GM21423 (cell line): ENCODE data around the gene TBX6.

Source experiments
- ATAC-seq: cut with Tn5 transposase; IDR thresholded peaks from one replicate; pipeline ENCODE4 v1.9.1; 2021; ENCODE audit warnings: mild to moderate bottlenecking, moderate library complexity; ENCODE audit not compliant: unreplicated experiment

The TBX6 gene

DNA sequence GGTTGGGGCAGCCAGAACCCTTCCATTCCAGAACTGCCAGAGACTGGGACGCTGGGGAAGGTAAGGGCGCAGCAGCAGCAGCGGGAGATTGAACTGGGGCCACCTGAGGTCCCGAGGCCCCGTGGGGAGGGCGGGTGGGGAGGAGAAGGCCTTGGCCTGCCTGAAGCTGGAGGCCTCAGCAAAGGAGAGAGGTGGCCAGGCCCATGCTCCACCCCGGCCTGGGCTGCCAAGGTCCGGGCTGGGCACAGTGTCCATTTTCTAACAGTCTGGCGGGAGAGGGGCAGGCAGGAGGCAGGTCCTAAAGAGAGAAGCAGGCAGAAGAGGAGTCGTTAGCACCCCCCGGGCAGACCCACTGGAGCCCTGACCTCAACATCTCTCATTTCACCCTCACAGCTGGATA, 22.7 kb upstream of the TBX6 start:
- ATAC-seq: no peak

DNA sequence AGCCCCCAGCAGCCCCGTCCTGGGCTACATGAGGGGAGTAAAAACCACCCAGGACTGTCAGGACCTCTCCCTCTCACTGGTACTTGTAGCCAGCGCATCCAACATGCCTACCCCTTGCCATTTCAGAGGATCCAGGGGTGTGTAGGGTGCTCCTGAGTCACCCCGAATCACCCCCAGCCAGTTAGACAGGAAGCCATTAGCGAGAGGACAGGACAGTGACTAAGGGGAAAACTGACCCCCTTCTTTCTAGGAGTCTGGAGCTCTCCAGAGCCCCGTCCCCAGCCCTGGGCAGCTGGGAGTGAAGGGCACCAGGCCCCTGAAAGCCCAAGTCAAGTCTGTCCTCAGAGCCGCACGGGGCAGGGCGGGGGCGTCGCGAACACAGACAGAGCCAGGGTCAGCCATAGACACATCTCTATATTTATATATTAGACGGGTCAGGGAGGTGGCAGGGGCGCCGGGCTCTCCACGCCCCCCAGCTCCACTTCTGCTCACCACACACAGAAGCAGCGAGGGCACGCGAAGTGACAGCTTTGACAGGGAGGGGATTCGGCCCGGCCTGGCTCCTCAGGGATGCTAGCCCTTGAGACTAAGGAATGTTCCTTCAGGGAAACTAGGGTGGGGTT, 22.1 kb upstream of the TBX6 start:
- no peak for ATAC-seq

DNA sequence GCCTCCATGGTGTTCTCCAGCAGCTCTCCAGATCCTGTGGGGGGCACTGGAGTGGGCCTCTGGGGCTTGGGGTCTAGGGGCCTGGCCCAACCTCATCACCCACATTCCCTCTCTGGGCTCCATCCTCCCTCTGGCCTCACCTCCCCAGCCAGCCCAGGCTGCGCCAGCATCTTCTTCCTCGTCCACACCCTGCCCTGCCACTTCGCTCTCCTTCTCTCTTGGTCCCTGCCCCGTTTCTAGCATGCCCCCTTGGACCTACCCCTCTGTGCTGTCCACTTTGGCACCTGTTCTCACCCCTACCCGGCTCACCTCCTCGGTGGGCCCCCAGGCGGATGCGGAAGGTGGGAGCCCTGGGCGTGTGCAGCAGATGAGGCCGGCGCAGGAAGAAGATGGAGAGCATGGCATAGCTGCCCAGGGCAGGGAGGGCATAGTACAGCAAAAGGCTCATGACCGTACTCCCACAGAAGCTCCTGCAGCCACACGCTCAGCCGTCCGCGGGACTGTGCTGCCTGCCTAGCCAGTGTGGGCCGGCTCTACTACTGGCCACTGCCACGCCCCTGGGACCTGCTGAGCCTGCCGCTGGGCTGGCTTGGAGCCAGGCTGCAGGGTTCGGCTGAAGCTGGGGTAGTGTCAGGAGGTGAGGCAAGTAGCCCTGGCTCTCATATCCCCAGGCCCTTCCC, 21.4 kb upstream of the TBX6 start, which contains the start of gene GDPD3:
Gene GDPD3, minus strand, starts transcription at position 507 of the 680 bp plus-strand sequence. Its CDS starts 59 bp downstream, at position 448.
- ATAC-seq: no peak

DNA sequence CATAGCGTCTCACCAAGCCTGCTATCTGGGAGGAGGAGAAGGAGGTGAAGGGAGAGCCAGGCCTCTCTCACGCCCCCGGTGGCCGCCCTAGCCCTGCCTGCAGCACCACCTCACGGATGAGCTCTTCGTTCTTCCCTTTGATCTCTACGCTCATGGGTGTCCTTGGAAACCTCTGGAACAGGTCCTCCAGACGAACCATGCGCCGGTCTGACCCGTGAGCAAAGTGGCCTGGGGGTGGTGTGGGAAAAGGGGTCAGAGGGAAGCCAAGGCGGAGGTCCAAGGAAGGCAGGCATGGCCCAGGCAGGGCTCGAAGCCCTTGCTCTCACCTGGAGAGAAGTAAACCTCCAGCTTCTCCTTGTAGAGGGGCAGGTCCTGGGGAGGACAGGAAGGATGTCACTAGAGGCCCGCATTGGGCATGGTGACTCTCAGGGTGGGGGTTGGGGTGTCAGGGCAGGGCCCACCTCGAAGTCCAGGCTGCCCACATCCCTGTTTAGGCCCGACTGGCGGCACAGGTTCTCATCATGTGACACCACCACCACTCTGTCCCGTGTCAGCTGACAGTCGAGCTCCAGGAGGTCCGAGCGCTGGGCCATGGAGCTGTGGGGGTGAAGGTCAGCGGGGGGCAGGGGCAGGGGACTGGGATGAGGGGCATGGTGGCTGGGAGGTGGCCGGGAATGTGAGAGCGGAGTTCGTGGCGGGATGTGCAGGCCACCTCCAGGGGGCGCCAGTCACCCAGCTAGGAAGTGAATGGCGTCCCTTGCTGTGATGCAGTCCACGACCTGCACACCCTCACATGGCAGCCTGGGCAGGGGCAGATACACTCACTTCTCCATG, 20.7 kb upstream of the TBX6 start:
- ATAC-seq: no peak

DNA sequence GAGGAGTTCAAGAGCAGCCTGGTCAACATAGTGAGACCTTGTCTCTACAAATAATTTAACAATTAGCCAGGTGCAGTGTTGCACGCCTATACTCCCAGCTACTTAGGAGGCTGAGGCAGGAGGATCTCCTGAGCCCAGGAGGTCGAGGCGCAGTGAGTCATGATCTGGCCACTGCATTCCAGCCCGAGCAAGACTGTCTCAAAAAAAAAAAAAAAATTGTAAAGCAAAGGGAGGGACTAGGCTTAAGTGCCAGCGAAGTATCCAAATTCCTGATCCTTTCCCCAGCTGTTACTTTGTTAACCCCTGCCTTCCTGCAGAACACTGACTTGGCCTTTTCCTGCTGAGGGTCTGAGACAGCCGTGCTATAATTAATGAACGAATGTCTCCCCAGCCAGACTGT, 18.9 kb upstream of the TBX6 start:
- no peak for ATAC-seq

DNA sequence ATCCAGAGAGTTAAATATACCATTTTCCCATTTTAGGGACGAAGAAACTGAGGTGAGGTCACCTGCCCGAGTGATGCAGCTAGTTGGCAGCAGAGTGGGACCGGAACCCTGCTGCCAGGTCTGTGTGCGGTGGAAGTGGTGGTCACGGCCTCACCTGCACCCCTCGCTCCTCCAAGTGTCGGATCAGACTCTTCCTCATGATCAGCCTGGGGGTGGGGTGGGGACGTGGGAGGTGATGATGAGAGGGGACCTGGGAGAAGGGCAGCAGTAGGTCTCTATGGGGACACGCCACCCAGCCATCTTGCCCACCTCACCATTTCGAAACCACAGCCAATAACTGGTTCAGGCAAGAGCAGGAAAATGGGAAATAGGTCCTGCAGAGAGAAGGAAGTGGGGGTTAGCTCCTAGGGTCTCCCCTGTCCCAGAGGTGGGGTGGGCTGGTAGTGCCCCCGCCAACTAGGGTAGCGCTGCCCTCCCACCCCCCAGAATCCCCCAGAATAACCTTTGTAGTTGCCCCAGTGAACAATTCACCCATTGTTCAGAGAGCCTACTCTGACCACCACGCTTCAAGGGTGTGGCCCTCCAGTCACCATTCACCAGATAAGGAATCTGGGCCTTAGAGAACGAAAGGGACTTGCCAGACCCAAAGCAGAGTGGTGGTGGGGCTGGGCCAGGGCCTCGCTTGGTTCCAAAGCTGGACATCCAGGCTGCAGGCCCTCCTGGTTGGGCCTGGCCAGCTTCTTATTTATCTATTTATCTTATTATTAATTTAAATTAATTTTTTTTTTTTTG, 16.5 kb upstream of the TBX6 start:
- no peak for ATAC-seq

DNA sequence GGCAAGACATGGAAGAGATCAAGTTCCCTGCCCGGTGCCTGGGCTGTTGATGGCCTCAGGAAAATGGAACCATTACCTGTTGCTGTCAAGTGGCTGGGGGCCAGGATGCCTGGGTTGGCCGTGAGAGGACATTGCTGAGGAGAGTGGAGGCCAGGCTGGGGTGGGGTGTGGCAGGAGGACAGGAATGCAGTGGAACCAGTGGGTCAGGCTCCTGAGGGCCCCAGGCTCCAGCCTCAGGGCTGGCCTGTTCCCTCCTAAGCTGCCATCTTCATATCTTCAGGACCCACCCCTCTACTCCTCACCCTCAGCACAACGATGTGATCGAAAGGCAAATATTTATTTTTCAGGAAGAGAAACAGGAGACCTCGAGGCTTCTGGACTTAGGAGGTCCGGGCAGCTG, 12.8 kb upstream of the TBX6 start:
- ATAC-seq: no peak

DNA sequence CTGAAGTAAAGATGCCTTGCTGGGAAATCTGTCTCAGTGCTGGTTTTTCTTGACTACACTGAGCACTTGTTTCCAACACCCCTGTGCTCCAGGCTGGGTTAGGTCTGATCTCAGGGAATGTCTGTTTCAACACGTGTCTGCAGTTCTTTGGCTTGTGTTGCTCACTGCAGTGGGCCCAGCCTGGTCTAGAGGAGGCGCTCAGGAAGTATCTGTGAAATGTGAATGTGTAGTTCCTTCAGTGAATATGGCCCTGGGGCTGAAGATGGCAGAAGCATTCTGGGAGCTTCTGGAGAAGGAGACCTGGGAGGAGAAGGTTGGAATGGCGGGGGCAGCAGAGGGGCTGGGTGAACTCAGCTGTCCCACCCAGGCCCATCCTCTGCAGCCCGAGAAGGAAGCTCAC, 12.4 kb upstream of the TBX6 start:
- no peak for ATAC-seq

DNA sequence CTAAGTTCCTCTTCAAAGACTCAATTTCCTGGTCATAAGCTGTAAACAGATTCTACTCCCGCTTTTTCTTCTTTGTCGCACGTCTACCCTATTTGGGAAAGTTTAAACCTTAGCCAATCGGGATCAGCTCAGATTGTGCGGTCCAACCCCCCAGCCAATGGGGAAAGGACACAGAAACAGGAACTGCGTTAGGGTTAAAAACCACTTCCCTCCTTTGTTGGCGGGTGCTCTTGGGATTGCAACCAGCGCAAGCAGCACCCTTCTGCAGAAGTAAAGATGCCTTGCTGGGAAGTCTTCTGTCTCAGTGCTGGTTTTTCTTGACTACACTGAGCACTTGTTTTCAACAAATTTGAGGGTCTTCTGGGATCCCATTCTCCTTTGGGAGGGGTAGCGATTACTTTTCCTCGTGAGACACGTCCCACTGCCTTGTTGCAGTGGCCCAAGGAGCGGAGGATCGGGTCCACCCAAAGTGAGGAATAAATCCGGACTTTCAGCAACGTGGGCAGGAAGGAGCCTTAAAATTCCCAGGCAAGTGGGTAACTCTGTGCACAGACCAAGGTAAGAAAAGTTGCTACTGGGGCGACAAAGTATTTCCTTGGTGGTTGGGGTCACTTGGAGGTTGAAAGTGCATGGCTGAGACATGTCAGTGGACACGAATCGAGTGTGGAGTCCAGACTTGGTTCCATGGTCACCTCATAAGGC, 5.3 kb upstream of the TBX6 start:
- ATAC-seq: no peak

DNA sequence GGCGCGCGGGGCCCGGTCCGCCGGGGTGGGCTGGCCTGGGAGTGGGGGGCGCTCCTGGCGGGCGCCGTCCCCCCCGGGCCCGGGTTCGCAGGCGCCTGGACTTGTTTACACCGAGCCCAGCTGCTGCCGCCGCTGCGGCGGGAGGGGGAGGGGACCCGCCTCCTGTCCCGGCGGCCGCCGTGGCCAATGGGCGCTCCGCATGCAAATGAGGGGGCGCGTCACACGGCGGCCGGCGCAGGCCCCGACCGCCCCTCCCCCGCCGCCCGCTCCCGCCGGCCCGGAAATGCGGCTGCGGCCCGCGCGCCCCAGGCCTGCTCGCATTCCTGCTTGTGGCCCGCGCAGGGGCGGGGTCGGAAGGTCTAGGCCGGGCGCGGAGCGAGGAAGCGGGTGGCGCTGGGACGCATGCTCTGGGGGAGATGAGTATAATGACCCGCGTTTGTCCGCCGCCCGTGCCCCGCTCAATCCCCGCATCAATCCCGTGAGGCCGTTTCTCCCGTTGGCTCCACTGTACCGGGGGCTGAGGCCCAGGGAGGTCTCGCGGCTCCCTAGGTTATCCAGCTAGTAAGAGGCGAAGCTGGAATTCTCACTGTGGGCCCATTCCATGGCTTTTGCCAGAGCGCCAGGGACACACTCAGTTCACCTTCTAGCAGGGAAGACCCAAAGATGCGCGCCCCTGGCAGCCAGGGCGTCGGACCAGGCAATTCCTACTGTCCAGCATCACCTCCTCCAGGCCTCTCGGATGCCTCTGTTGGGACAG, 4.6 kb upstream of the TBX6 start, which contains the start of gene YPEL3:
Gene YPEL3, minus strand, starts transcription at position 109 of the 757 bp plus-strand sequence. CDS start 731 bp downstream, outside the sequence.
- ATAC-seq: peak; percentile 36

DNA sequence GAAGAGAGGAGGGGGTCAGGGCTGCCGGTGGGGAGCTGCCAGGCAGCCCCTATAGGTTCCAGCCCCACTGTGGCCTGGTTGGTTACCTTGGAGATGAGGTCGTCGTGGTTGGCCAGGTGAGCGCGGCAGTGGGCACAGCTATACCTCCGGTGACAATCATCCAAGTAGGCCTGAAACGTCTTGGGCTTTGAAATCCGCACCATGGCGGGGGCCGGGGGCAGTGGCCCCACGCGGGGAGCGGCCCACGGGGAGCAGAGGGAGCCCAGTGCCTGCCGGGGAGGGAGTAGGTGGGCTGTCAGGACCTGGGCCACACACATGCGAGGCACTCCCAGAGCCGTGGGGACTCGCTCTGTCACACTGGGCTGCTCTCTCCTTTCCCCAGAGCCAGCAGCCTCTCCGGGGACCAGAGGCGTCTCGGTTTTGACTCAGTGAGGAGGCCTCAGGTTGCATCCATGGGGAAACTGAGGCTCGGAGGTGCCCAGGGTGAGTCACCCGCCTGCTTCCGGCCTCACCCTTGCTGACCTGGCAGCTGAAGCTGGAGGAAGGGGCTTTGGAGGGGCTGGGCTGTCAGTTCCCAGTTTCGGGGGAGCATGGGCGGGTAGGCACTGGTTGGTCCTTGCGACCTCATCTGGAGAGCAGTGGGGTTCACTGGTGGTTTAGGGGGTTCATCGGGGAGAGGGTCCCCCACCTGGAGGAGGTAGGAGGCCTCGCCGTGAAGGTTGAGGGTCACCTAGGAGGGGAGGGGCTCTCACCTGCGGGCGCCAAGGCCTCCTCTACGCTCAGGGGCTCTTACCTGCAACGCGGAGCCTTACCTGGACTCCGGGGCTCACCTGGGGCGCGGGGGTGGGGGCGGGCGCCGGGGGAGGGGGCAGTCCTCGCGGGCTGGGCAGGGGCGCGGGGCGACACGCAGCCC, 3.7 kb upstream of the TBX6 start:
- no peak for ATAC-seq

DNA sequence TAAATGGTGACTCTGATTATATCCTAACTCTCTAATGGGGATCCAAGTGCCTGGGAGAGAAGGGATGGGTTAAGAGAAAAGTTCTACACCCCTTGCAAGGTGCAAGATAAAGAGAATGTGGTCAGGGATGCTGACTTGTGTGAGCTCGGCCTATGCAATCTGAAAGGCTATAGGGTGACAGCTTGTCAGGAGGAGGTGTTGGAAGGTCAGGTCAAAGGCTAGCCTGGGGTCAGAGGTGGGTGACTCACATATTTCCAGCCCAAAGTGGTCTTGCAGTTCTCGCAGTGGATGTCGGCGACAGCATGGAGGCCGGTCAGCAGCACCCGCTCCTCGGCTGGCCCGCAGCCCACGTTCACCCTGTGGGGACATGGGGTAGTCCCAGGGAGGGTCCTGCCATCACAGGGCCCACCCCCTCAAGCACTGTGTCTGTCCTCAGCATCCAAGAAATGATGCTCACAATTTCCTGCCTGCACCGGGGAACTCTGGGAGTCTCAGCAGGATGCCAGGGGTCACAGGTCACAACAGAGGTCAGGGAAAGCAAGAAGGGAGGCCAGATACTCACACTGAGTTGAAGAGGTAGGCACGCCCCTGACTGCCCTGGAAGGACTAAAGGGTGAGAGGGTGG, 2.9 kb upstream of the TBX6 start:
- ATAC-seq: no peak

DNA sequence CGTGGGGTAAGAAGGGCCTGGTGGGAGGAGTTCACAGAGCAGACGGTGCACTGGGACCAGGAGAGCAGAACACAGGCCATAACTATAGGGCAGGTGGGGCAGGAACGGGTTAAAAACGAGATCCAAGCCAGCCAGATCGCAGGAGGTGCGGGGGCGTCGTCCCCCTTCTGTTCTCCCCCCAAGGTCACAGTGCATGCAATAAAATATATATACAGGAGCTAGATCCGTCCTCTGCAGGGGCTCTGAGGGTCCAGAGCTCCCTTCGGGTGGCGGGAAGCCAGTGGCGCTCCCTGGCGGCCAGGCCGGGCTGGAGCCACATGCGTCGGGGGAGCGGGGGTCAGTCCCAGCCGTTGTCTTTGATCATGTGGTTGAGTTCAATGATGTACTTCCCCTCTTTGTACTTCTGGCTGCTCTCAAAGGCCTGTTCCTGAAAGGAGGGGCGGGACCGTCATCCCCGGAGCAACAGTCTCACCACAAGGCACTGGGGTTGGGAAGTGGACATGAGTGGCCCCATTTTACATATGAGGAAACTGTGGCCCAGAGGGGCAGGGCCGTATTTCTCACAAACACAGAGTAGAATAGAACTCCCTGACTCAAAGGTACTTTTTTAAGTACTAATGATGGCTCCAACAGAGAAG, 768 bp upstream of the TBX6 start:
- ATAC-seq: peak; percentile 50

DNA sequence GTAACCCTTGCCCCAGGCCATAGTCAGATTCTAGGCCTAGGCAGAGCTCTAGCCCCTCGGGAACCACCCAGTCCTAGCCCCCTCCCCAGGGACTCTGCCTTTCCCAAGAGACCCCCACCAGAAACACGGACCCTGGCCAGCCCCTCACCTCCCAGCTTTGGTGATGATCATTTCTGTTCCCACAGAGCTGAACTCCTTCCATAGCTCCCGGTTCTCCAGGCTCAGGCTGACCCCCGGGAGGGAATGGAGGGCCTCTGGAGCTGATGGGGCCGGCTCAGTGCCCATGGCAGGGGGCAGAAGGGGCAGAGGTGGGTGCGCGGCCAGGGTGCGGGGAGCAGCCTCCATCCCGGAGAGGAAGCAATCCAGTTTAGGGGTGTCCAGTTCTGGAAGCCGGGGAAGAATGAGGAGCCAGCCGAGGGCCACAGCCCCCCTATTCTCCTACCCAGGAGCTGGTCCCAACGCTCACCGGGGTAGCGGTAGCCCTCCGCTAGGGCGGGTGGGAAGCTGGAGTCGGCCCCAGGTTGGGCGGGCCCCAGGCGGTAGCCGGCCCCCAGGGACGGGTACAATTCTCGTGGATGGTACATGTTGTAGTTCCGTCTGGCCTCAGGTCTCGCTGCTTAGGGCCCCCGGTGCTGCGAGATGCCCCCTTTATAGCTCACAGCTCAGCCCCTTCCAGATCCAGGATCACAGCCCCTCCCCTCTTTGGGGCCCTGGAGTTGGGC, 953 bp downstream of the TBX6 start:
- ATAC-seq: no peak

DNA sequence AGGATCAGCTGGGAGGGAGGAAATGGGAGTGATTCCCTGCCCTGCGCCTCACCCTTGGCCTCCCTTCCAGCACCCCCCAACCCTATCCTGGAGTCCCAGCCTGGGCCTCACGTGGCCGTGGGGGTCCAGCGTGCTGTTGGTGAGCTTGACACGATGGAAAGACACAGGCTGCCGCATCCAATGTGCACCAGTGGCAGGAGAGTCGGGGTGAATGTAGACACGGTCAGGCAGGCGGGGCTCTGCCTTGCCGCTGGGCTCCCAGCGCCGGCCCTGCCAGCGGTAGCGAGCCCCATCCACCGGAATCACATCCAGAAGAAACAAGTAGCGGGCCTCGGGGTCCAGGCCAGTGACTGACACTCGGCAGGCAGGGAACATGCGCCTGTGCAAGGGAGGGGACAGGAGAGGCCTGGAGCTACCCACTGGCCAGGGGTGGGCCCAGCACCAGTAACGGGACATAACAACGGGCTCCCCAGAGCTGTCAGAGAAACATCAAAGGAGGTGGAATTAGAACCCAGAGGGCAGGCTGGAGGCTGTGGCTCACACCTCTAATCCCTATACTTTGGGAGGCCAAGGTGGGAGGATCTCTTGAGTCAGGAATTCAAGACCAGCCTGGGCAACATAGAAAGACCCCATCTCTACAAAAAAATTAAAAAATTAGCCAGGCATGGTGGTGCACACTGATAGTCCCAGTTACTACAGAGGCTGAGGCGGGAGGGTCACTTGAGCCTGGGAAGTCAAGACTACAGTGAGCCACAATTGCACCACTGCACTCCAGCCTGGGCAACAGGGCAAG, 2.7 kb downstream of the TBX6 start:
- no peak for ATAC-seq

DNA sequence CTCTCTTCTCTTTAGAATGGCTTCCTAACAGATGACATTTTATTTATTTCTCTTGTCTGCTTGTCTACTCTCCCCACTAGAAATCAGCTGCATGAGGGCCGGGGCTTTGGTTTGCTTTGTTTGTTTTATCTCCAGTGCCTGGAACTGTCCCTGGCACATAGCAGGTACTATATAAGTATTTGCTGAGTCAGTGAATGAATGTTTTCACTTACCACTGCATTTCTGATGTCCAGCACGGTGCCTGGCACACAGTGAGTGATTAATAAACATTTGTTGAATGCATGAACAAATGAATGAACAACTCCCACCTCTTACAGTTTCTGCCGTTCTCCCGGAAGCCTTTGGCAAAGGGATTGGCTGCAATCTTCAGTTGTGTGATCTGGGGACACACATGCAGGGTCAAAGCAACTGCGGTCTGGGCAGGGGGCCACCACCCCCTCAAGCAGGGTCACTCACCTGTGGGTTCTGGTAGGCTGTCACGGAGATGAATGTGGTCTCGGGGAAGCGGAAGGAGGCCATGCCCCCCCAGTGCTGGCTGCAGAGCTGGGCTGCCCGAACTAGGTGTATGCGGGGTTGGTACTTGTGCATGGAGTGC, 3.4 kb downstream of the TBX6 start:
- no peak for ATAC-seq
